Thymus (tissue), 11 donors: ENCODE measurements around the gene CASTOR2. TPM values are rescaled to one million over a fixed set of nuclear protein-coding genes. Genes with fewer than 3 reads are reported as not detected.

ENCODE experiments used
- DNase-seq, 9 donors: peaks; one replicate each; pipeline ENCODE4 v3.0.0-alpha.2; 2013; ENCODE audit warnings: low spot score in 9 of 9, low read depth in 6 of 9, missing footprints in 1 of 9
- H3K27ac ChIP-seq, 2 donors: one replicate each; pipeline ENCODE4 v1.5.1; 2013; ENCODE audit warnings: control low read depth in 1 of 2, low read depth in 1 of 2, low read length in 1 of 2, mild to moderate bottlenecking in 1 of 2, moderate library complexity in 1 of 2
- H3K27me3 ChIP-seq, 2 donors: one replicate each; pipeline ENCODE4 v1.5.1; 2013; ENCODE audit warnings: low read length in 1 of 2; ENCODE audit not compliant: control insufficient read depth in 2 of 2, insufficient read depth in 1 of 2
- H3K36me3 ChIP-seq, 2 donors: one replicate each; pipeline ENCODE4 v1.5.1; 2013; ENCODE audit warnings: low read length in 1 of 2, mild to moderate bottlenecking in 1 of 2, moderate library complexity in 1 of 2; ENCODE audit not compliant: control insufficient read depth in 2 of 2, insufficient read depth in 2 of 2
- H3K4me1 ChIP-seq, 2 donors: one replicate each; pipeline ENCODE4 v1.5.1; 2013; ENCODE audit warnings: low read length in 2 of 2; ENCODE audit not compliant: control insufficient read depth in 2 of 2, insufficient read depth in 2 of 2
- H3K4me3 ChIP-seq, 2 donors: one replicate each; pipeline ENCODE4 v1.5.1; 2013; ENCODE audit warnings: low read length in 2 of 2, control low read depth in 1 of 2, mild to moderate bottlenecking in 1 of 2
- H3K9me3 ChIP-seq, 2 donors: one replicate each; pipeline ENCODE4 v1.5.1; 2013; ENCODE audit warnings: low read length in 1 of 2, mild to moderate bottlenecking in 1 of 2; ENCODE audit not compliant: control insufficient read depth in 2 of 2, insufficient read depth in 1 of 2
- WGBS: extraction: QIAGEN DNeasy Blood & Tissue Kit; methylation state at CpG from one replicate; pipeline ENCODE4 v1.1.7; 2013; 5-methylcytosine and 5-hydroxymethylcytosine counted together
- polyA plus RNA-seq: library from polyadenylated mRNA; stranded (reverse); fragments of 200-250 nt; gene quantifications from one replicate; pipeline ENCODE4 v1.2.3, GENCODE V29; 2013
- total RNA-seq: library from RNA; stranded (reverse); fragments of 120-200 nt; gene quantifications from one replicate; pipeline ENCODE4 v1.2.4, GENCODE V29; 2013
- donor health status: healthy.

CASTOR2 gene
- total and polyA plus RNA-seq, 2 donors = 1.7 to 2.5 TPM

GRCh38 chr7:75040512-75040911, 76.0 kb downstream of the CASTOR2 start:
- peaks cover 13 to 17% of the 10 kb centered on the region in 2 donors for H3K36me3 ChIP-seq
- H3K4me1 ChIP-seq = no peaks in the 10 kb centered on the region
- H3K9me3 ChIP-seq = no peaks in the 10 kb centered on the region
- no peak overlapping the region for H3K27ac ChIP-seq
- DNase-seq = no peak
- no peaks in the 10 kb centered on the region for H3K27me3 ChIP-seq
- WGBS = 95% methylated on average over 10 of the region's 10 CpGs
- H3K4me3 ChIP-seq = no peak overlapping the region

DNA sequence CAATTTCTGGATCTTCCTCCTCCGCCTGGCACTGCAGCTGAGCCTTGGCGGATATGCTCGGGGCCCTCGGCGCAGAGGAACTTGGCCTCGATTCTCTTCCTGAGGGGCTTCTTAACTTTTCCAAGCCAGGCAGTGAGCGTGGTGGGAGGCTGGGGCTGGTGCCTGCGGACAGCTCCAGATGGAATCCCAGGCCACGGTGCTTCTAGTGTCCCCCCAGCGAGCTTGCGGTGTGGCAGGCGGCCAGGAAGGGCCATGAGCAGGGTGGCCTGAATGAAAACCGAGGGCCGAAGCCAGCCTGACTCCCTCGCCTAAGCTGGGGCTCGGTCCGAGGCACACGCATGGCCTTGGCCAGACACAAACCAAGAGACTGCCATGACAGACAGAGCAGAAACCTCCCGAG, 77.8 kb downstream of the CASTOR2 start:
- Histone ChIP-seq H3K27me3 (no peaks in the 10 kb centered on the region), H3K27ac (no peak overlapping the region), H3K9me3 (no peaks in the 10 kb centered on the region), H3K36me3 (peaks cover 23% of the 10 kb centered on the region in 2 donors), H3K4me3 (no peak overlapping the region), H3K4me1 (no peaks in the 10 kb centered on the region)
- 98% methylated on average over 19 of the region's 19 CpGs for WGBS
- no peak for DNase-seq

GRCh38 chr7:75042831-75043703, 78.6 kb downstream of the CASTOR2 start:
- Histone ChIP-seq H3K27ac (no peak overlapping the region), H3K4me1 (peaks cover 0 to under 1% of the 10 kb centered on the region in 2 donors), H3K9me3 (no peaks in the 10 kb centered on the region), H3K27me3 (no peaks in the 10 kb centered on the region), H3K4me3 (no peak overlapping the region), H3K36me3 (peaks cover 23% of the 10 kb centered on the region in 2 donors)
- WGBS = 98% methylated on average over 28 of the region's 28 CpGs
- DNase-seq = no peak

GRCh38 chr7:75045881-75046280, 81.4 kb downstream of the CASTOR2 start:
- Histone ChIP-seq H3K27ac (no peak overlapping the region), H3K4me3 (no peak overlapping the region), H3K4me1 (peaks cover 0 to 9% of the 10 kb centered on the region in 2 donors), H3K27me3 (no peaks in the 10 kb centered on the region), H3K9me3 (no peaks in the 10 kb centered on the region), H3K36me3 (peaks cover 36 to 47% of the 10 kb centered on the region in 2 donors)
- no peak for DNase-seq
- WGBS = 97% methylated on average over 14 of the region's 14 CpGs

DNA sequence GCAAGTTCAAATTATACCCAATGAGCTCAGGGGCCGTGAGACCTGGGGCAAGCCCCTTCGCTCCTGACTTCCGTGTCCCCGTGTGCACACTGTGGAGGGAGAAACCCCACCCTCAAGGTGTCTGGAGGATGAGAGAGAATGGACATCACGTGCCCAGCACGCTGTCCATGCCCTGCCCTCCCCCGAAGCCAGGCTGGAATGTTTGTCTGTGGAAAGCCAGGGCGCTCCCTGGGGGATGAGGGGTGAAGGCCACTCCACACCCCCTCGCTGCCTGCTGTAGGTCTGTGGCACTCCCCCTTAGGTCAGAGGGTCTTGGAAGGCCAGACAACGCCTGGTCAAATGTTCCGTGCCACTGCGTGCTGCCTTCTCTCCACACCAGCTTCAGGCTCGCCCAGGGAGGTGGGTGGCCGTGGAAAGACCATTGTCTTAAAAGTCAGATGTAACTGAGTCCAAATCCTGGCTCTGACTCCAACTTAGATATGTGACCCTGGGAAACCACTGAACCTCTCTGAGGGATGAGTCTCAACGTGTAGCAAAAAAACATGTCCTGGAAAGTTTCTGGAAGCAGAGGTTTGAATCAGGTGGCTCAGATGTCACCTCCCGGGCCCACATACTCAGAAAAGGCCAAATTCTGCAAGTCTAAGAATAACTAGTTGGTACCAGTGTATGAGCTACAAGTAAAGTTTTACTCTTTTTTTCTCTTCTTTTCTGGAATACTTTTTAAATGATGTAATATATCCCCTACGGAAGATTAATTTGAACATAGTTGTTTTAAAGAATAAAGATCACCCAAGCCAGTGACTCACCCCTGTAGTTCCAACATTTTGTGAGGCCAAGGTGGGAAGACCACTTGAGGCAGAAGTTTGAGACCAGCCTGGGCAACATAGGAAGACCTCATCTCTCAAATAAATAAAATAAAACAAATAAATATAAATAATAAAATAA, 84.2 kb downstream of the CASTOR2 start:
- Histone ChIP-seq H3K27me3 (no peaks in the 10 kb centered on the region), H3K4me1 (peaks cover 0 to 9% of the 10 kb centered on the region in 2 donors), H3K9me3 (no peaks in the 10 kb centered on the region), H3K27ac (peak overlapping the region in 1 of 2 donors; percentile 43), H3K36me3 (peaks cover 34 to 56% of the 10 kb centered on the region in 2 donors), H3K4me3 (no peak overlapping the region)
- WGBS = 94% methylated on average over 17 of the region's 17 CpGs
- DNase-seq = peak in 1 of 9 donors; percentile 21

DNA sequence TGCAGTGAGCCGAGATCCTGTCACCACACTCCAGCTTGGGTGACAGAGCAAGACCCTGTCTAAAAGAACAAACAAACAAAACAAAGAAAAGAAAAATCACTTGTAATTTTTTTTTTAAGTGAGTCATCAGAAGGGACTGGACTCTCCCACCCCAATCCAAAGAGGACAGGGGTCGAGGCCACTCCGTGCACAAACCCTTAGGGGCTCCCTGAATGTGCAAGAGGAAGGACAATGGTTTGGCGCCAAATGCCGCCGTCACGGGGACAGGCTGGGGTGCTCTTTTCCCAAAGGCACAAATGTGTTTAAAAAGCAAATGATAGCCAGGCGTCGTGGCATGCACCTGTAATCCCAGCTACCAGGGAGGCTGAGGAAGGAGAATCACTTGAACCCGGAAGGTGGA, 85.3 kb downstream of the CASTOR2 start:
- Histone ChIP-seq H3K27me3 (no peaks in the 10 kb centered on the region), H3K9me3 (no peaks in the 10 kb centered on the region), H3K4me3 (no peak overlapping the region), H3K4me1 (peaks cover 0 to 9% of the 10 kb centered on the region in 2 donors), H3K36me3 (peaks cover 44 to 62% of the 10 kb centered on the region in 2 donors), H3K27ac (no peak overlapping the region)
- 98% methylated on average over 10 of the region's 10 CpGs for WGBS
- DNase-seq = no peak

- peak overlapping the region in 1 of 2 donors; percentile 70 for H3K27ac ChIP-seq
- H3K9me3 ChIP-seq = no peaks in the 10 kb centered on the region
- WGBS = 96% methylated on average over 12 of the region's 12 CpGs
- H3K4me1 ChIP-seq = peaks cover 0 to 9% of the 10 kb centered on the region in 2 donors
- DNase-seq = no peak
- no peaks in the 10 kb centered on the region for H3K27me3 ChIP-seq
- H3K36me3 ChIP-seq = peaks cover 50 to 69% of the 10 kb centered on the region in 2 donors
- no peak overlapping the region for H3K4me3 ChIP-seq
These were observed 86.0 kb downstream of the CASTOR2 start for GRCh38 chr7:75050501-75050900.

DNA sequence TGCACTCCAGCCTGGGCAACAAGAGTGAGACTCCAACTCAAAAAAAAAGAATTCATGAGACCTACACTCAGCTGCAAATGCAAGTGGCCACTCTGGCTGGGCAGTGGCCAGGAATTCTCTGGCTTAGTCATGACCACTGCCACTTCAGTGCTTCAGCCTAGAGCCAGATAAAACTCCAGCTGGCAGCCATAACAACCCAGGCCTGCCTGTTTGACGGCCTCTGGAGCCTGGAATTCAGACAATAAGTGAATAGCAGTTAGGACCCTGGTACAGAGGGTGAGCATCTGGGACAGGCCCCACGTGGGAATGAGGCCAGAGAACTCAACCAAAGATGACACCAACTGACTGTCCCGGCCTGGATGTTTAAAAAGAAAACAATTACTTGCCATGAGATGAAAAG, 90.2 kb downstream of the CASTOR2 start:
- no peaks in the 10 kb centered on the region for H3K9me3 ChIP-seq
- peaks cover 69 to 87% of the 10 kb centered on the region in 2 donors for H3K36me3 ChIP-seq
- DNase-seq = no peak
- no peak overlapping the region for H3K4me3 ChIP-seq
- 76% methylated on average over 3 of the region's 3 CpGs for whole genome bisulfite sequencing
- H3K27me3 ChIP-seq = no peaks in the 10 kb centered on the region
- no peaks in the 10 kb centered on the region for H3K4me1 ChIP-seq
- H3K27ac ChIP-seq = no peak overlapping the region

- WGBS = 97% methylated on average over 9 of the region's 9 CpGs
- no peaks in the 10 kb centered on the region for H3K27me3 ChIP-seq
- no peaks in the 10 kb centered on the region for H3K4me1 ChIP-seq
- no peak overlapping the region for H3K4me3 ChIP-seq
- H3K27ac ChIP-seq = no peak overlapping the region
- peaks cover 69 to 86% of the 10 kb centered on the region in 2 donors for H3K36me3 ChIP-seq
- no peaks in the 10 kb centered on the region for H3K9me3 ChIP-seq
- no peak for DNase-seq
These were observed 90.7 kb downstream of the CASTOR2 start for GRCh38 chr7:75055155-75055554.
